H1 (cell line): Measurements from ENCODE around the gene CASP9. TPM values are rescaled to one million over a fixed set of nuclear protein-coding genes. Genes with fewer than 3 reads are reported as not detected.

ENCODE experiments used
- CTCF ChIA-PET: fragments of 300-600 bp; sonication (Branson Sonifier 250); formaldehyde crosslinking; loops from one replicate; lab custom pipeline; 2021; ENCODE audit not compliant: partially characterized antibody; lab: Charles Lee
- POLR2A ChIA-PET: fragments of 300-600 bp; sonication (Branson Sonifier 250); formaldehyde crosslinking; loops from one replicate; lab custom pipeline; 2021; ENCODE audit warnings: inconsistent platforms; ENCODE audit not compliant: partially characterized antibody; lab: Charles Lee
- DNase-seq, 2 experiments: peaks; one replicate each; pipeline versions ENCODE4 v3.0.0 to v3.0.0-alpha.2; 2010 to 2022; ENCODE audit warnings: low spot score in 2 of 2, low read depth in 1 of 2, mixed read lengths in 1 of 2
- FAIRE-seq: peaks from 2 replicates; lab custom pipeline; 2011; peaks lifted over from hg19 to GRCh38; lab: Jason Lieb, UNC
- H2AFZ ChIP-seq: 2 replicates; pipeline ENCODE4 v1.8.1; 2012; ENCODE audit warnings: low read length, inconsistent platforms
- H2AK5ac ChIP-seq: 2 replicates; pipeline ENCODE4 v1.6.1; 2013; ENCODE audit warnings: low read depth, low read length
- H2BK120ac ChIP-seq: replicated peaks from 2 replicates; pipeline ENCODE3; 2013; ENCODE audit warnings: low read depth, low read length, inconsistent platforms
- H2BK12ac ChIP-seq: 2 replicates; pipeline ENCODE4 v1.6.1; 2013; ENCODE audit warnings: low read depth, low read length
- H2BK15ac ChIP-seq: 2 replicates; pipeline ENCODE4 v1.6.1; 2013; ENCODE audit warnings: low read length
- H2BK20ac ChIP-seq: 2 replicates; pipeline ENCODE4 v1.6.1; 2013; ENCODE audit warnings: low read length
- H2BK5ac ChIP-seq: 2 replicates; pipeline ENCODE4 v1.6.1; 2013; ENCODE audit warnings: low read depth, low read length
- H3K14ac ChIP-seq: 2 replicates; pipeline ENCODE4 v1.6.1; 2013; ENCODE audit warnings: inconsistent platforms; ENCODE audit not compliant: insufficient read length
- H3K18ac ChIP-seq: 2 replicates; pipeline ENCODE4 v1.6.1; 2013; ENCODE audit warnings: low read length; ENCODE audit errors: extremely low read depth
- H3K23ac ChIP-seq: 2 replicates; pipeline ENCODE4 v1.6.1; 2013; ENCODE audit warnings: inconsistent platforms; ENCODE audit not compliant: insufficient read length
- H3K23me2 ChIP-seq: 2 replicates; pipeline ENCODE4 v1.6.1; 2013; ENCODE audit warnings: low read depth, low read length
- H3K27ac ChIP-seq: 2 replicates; pipeline ENCODE4 v1.6.1; 2011; ENCODE audit warnings: low read depth, low read length, inconsistent platforms
- H3K27me3 ChIP-seq, 4 experiments: replicated peaks in 1 of 4; 1 replicate in 1 of 4; 2 replicates in 3 of 4; pipeline versions ENCODE4 v1.6.1 to v1.8.1; 2011 to 2013; ENCODE audit warnings: low read length in 3 of 4, mild to moderate bottlenecking in 3 of 4, inconsistent platforms in 2 of 4, mixed read lengths in 2 of 4, moderate library complexity in 1 of 4; ENCODE audit not compliant: control insufficient read depth in 3 of 4, insufficient read depth in 3 of 4; ENCODE audit errors: extremely low read depth in 1 of 4
- H3K36me3 ChIP-seq, 4 experiments: 2 replicates each; pipeline versions ENCODE4 v1.6.1 to v1.8.1; 2011 to 2013; ENCODE audit warnings: mild to moderate bottlenecking in 4 of 4, low read length in 3 of 4, moderate library complexity in 2 of 4, control low read depth in 1 of 4, inconsistent platforms in 1 of 4; ENCODE audit not compliant: insufficient read depth in 4 of 4, control insufficient read depth in 2 of 4
- H3K4ac ChIP-seq: replicated peaks from 2 replicates; pipeline ENCODE3; 2013; ENCODE audit warnings: low read length, low read depth, mixed read lengths, inconsistent platforms; ENCODE audit not compliant: insufficient read length
- H3K4me1 ChIP-seq, 4 experiments: replicated peaks in 1 of 4; 1 replicate in 1 of 4; 2 replicates in 3 of 4; pipeline versions ENCODE4 v1.6.1 to v1.8.1; 2011 to 2013; ENCODE audit warnings: low read length in 3 of 4, inconsistent platforms in 2 of 4, mixed read lengths in 1 of 4; ENCODE audit not compliant: insufficient read depth in 4 of 4, control insufficient read depth in 3 of 4
- H3K4me2 ChIP-seq, 2 experiments: 2 replicates each; pipeline versions ENCODE4 v1.6.1 to v1.8.1; 2011 to 2013; ENCODE audit warnings: low read depth in 2 of 2, low read length in 2 of 2, control low read depth in 1 of 2, inconsistent platforms in 1 of 2, mild to moderate bottlenecking in 1 of 2; ENCODE audit not compliant: insufficient read depth in 1 of 2
- H3K4me3 ChIP-seq, 4 experiments: fragments of 200-600, 300-600 bp in 1 of 4; sonication (generic), shearing (Covaris generic), sonication (Bioruptor Twin) in 1 of 4; 2 replicates each; pipeline versions ENCODE4 v1.5.1 to v1.8.1; 2011 to 2016; ENCODE audit warnings: low read length in 4 of 4, low read depth in 3 of 4, control low read depth in 2 of 4, inconsistent platforms in 2 of 4, mild to moderate bottlenecking in 2 of 4, mixed read lengths in 1 of 4, moderate library complexity in 1 of 4; ENCODE audit not compliant: insufficient read depth in 2 of 4; ENCODE audit errors: extremely low read depth in 1 of 4
- H3K56ac ChIP-seq: replicated peaks from 2 replicates; pipeline ENCODE3; 2013; ENCODE audit warnings: low read depth, mild to moderate bottlenecking, mixed read lengths, low read length, inconsistent platforms; ENCODE audit not compliant: insufficient read length
- H3K79me1 ChIP-seq: 2 replicates; pipeline ENCODE4 v1.6.1; 2013; ENCODE audit warnings: low read depth, low read length, control low read depth
- H3K79me2 ChIP-seq, 2 experiments: 2 replicates each; pipeline versions ENCODE4 v1.6.1 to v1.8.1; 2012 to 2013; ENCODE audit warnings: low read length in 2 of 2, mild to moderate bottlenecking in 2 of 2, inconsistent platforms in 1 of 2; ENCODE audit not compliant: insufficient read depth in 2 of 2, control insufficient read depth in 1 of 2
- H3K9ac ChIP-seq, 4 experiments: replicated peaks in 1 of 4; 1 replicate in 1 of 4; 2 replicates in 3 of 4; pipeline versions ENCODE4 v1.6.1 to v1.8.1; 2011 to 2013; ENCODE audit warnings: low read depth in 3 of 4, low read length in 3 of 4, control low read depth in 2 of 4, mild to moderate bottlenecking in 2 of 4, moderate library complexity in 2 of 4, inconsistent platforms in 1 of 4; ENCODE audit errors: extremely low read depth in 1 of 4
- H3K9me3 ChIP-seq, 2 experiments: 2 replicates each; pipeline versions ENCODE4 v1.6.1 to v1.8.1; 2012 to 2013; ENCODE audit warnings: mild to moderate bottlenecking in 2 of 2, moderate library complexity in 2 of 2, control low read depth in 1 of 2, inconsistent platforms in 1 of 2, low read depth in 1 of 2, low read length in 1 of 2, mixed read lengths in 1 of 2; ENCODE audit not compliant: insufficient read depth in 2 of 2
- H4K20me1 ChIP-seq, 2 experiments: replicated peaks in 1 of 2; 2 replicates each; pipeline versions ENCODE3 to v1.8.1; 2011 to 2013; ENCODE audit warnings: inconsistent platforms in 2 of 2, low read length in 2 of 2, mild to moderate bottlenecking in 1 of 2; ENCODE audit not compliant: insufficient read depth in 2 of 2, control insufficient read depth in 1 of 2
- H4K5ac ChIP-seq: 2 replicates; pipeline ENCODE4 v1.6.1; 2013; ENCODE audit warnings: low read length, low read depth, mixed read lengths, inconsistent platforms; ENCODE audit not compliant: insufficient read length
- H4K8ac ChIP-seq: 2 replicates; pipeline ENCODE4 v1.8.0; 2013; ENCODE audit warnings: mild to moderate bottlenecking, moderate library complexity, low read length, inconsistent platforms; ENCODE audit not compliant: insufficient read depth; ENCODE audit errors: extremely low read depth
- H4K91ac ChIP-seq: replicated peaks from 2 replicates; pipeline ENCODE3; 2013; ENCODE audit warnings: low read length, mixed read lengths, inconsistent platforms; ENCODE audit not compliant: insufficient read length
- ATF3 ChIP-seq: IDR thresholded peaks from 2 replicates; pipeline ENCODE4 v1.6.1; 2011; ENCODE audit warnings: low read depth, mild to moderate bottlenecking, low read length; ENCODE audit not compliant: insufficient read depth
- JUN ChIP-seq: IDR thresholded peaks from 2 replicates; pipeline ENCODE4 v1.6.1; 2011; ENCODE audit warnings: low read depth, mild to moderate bottlenecking, improper control_type of control experiment, low read length
- KDM1A ChIP-seq: fragments of 200-600, 300-600 bp; sonication (generic); IDR thresholded peaks from 2 replicates; pipeline ENCODE4 v1.7.1; 2016; ENCODE audit warnings: mild to moderate bottlenecking, low read length, borderline replicate concordance
- POLR2AphosphoS5 ChIP-seq: IDR thresholded peaks from 2 replicates; pipeline ENCODE4 v1.6.1; 2011; ENCODE audit warnings: low read depth, low read length
- RAD21 ChIP-seq, 2 experiments: IDR thresholded peaks in 1 of 2; conservative IDR thresholded peaks in 1 of 2; 2 replicates each; pipeline ENCODE4 v1.6.1; 2011; ENCODE audit warnings: low read depth in 2 of 2, low read length in 2 of 2, improper control_type of control experiment in 1 of 2, inconsistent platforms in 1 of 2, mild to moderate bottlenecking in 1 of 2, moderate library complexity in 1 of 2
- SAP30 ChIP-seq: fragments of 300-600 bp; sonication (generic); IDR thresholded peaks from 2 replicates; pipeline ENCODE4 v1.7.1; 2012; ENCODE audit warnings: low read length, moderate library complexity, mild to moderate bottlenecking, inconsistent platforms; ENCODE audit not compliant: insufficient read depth, insufficient replicate concordance
- WGBS, 2 experiments: shearing (Covaris generic) in 1 of 2; methylation state at CpG; one replicate each; pipeline versions ENCODE4 v1.1.6 to v1.1.7; 2013 to 2015; ENCODE audit warnings: low lambda C conversion rate in 2 of 2, mixed read lengths in 2 of 2, inconsistent platforms in 1 of 2, low coverage in 1 of 2, missing lambda C conversion rate in 1 of 2; ENCODE audit not compliant: insufficient replicate concordance in 2 of 2, insufficient coverage in 1 of 2, insufficient read length in 1 of 2; ENCODE audit errors: extremely low coverage in 1 of 2, missing lambda C conversion rate in 1 of 2; 5-methylcytosine and 5-hydroxymethylcytosine counted together
- polyA plus RNA-seq, 7 experiments: library from polyadenylated mRNA; depleted of rRNA in 3 of 7; stranded (reverse) in 5 of 7; unstranded in 2 of 7; fragments of >200 nt in 5 of 7; fragments of 200-250 nt in 2 of 7; gene quantifications; 1 replicate in 5 of 7; 2 replicates in 1 of 7; 4 replicates in 1 of 7; pipeline versions ENCODE4 v1.2.1 to v1.2.3, GENCODE V29; 2011 to 2013; ENCODE audit warnings: missing spikeins in 2 of 7, mixed read lengths in 2 of 7
- total RNA-seq: library from RNA; stranded (reverse); fragmentation: NEBNext Ultra II Directional; extraction: Animal tissue kit (Norgen Biotek cat#: 25700); gene quantifications from 2 replicates; pipeline ENCODE4 v1.2.1, GENCODE V29; 2021

The CASP9 gene
- total and polyA plus RNA-seq, 2 of the 8 experiments (the other 6 are each of a cell fraction or from before 2014, with no cell fraction given): 14.8 to 36.3 TPM

GRCh38 chr1:15541231-15541792, 17.3 kb upstream of the CASP9 start:
- 83% methylated on average over 4 of the region's 4 CpGs; no CpG with 5 or more reads in 1 of the 2 experiments for WGBS, 2 experiments
- TF ChIP-seq POLR2AphosphoS5 (no peak), ATF3 (no peak), KDM1A (no peak), JUN (no peak), SAP30 (no peak), RAD21 (IDR thresholded peaks at IDR 0.05 in 1 of 2, conservative IDR thresholded peaks at IDR 0.05 in 1 of 2; ENCODE audit: low read depth in 2 of 2, low read length in 2 of 2) (no peak)
- TF ChIP-seq, all 59 proteins: peak for 0
- Histone ChIP-seq H3K4me3 (no peak overlapping the region), H3K36me3 (peaks cover 4 to 58% (median 24%) of the 10 kb centered on the region in 4 experiments), H3K23ac (no peak overlapping the region), H2BK5ac (no peak overlapping the region), H3K4me2 (no peak overlapping the region), H4K91ac (no peak overlapping the region), H2AFZ (no peak overlapping the region), H2BK15ac (no peak overlapping the region), H3K23me2 (no peaks in the 10 kb centered on the region), H2BK120ac (no peak overlapping the region), H3K9ac (no peak overlapping the region), H3K14ac (no peak overlapping the region), H3K79me1 (no peaks in the 10 kb centered on the region), H2BK20ac (no peak overlapping the region), H2BK12ac (no peak overlapping the region), H3K18ac (no peak overlapping the region), H4K5ac (no peak overlapping the region), H3K27me3 (no peaks in the 10 kb centered on the region), H2AK5ac (no peak overlapping the region), H3K79me2 (no peaks in the 10 kb centered on the region), H3K4me1 (no peaks in the 10 kb centered on the region), H3K56ac (no peak overlapping the region), H4K8ac (no peak overlapping the region), H3K27ac (no peak overlapping the region), H3K4ac (no peak overlapping the region), H3K9me3 (no peaks in the 10 kb centered on the region), H4K20me1 (no peaks in the 10 kb centered on the region)
- CTCF ChIA-PET: no interaction called here
- FAIRE-seq (no peak), DNase-seq (no peak)
- POLR2A ChIA-PET: no interaction called here
